ENCODE data around the gene USP16.

Gene USP16

GRCh38 chr21:29091033-29091432, 66.6 kb downstream of the USP16 start:
- DNase-seq, result no peak
- no peak overlapping the region for H3K27ac Mint-ChIP-seq
- H3K4me1 Mint-ChIP-seq, result peaks cover 29% of the 10 kb centered on the region
- no peak overlapping the region for H3K4me3 Mint-ChIP-seq
- H3K9me3 Mint-ChIP-seq, result no peaks in the 10 kb centered on the region
- peaks cover 8% of the 10 kb centered on the region for H3K27me3 Mint-ChIP-seq (ENCODE audit: low read depth, poor library complexity)
- H3K36me3 Mint-ChIP-seq (ENCODE audit: low read depth), result no peaks in the 10 kb centered on the region
- TF ChIP-seq, protein P1, sequence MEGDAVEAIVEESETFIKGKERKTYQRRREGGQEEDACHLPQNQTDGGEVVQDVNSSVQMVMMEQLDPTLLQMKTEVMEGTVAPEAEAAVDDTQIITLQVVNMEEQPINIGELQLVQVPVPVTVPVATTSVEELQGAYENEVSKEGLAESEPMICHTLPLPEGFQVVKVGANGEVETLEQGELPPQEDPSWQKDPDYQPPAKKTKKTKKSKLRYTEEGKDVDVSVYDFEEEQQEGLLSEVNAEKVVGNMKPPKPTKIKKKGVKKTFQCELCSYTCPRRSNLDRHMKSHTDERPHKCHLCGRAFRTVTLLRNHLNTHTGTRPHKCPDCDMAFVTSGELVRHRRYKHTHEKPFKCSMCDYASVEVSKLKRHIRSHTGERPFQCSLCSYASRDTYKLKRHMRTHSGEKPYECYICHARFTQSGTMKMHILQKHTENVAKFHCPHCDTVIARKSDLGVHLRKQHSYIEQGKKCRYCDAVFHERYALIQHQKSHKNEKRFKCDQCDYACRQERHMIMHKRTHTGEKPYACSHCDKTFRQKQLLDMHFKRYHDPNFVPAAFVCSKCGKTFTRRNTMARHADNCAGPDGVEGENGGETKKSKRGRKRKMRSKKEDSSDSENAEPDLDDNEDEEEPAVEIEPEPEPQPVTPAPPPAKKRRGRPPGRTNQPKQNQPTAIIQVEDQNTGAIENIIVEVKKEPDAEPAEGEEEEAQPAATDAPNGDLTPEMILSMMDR (IDR thresholded peaks at IDR 0.05), result no peak

DNA sequence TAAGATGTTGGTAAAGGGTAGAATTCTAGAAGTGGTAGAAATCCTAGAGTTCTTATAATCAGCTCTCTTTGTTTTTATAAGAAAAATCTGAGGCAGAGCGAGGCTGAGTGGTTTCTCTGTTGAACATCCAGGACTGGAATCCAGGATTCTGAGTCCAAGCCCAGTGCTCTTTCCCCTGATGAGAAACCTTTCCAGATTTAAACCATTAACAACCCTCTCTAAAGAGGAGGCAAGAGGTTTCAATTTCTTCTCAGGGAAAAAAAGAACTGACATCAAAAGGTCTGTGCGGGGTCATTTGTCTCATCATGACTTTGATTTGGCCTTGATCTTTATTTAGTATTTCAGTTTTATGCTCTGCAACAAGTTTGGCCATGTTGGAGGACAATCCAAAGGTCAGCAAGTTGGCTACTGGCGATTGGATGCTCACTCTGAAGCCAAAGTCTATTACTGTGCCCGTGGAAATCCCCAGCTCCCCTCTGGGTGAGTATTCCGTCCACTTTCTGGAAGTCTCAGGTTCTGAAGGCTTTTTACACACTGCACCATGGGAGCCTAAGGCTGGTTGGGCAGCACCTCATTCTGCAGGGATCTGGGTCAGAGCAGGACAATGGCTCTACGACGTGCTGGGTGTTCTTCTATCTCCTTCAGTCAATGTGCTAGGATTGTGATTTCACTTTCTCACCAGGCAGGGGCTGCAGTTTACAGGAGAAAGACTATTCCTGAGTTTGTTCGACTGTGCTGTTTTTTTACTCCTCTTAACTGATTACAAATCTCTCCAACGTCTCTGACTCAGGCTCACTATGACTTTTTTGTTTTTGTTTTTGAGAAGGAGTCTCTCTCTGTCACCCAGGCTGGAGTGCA, 67.9 kb downstream of the USP16 start:
- Mint-ChIP-seq H3K4me1 (peaks cover 29% of the 10 kb centered on the region), H3K27ac (no peak overlapping the region), H3K27me3 (ENCODE audit: low read depth, poor library complexity) (peaks cover 3% of the 10 kb centered on the region), H3K9me3 (no peaks in the 10 kb centered on the region), H3K4me3 (no peak overlapping the region), H3K36me3 (ENCODE audit: low read depth) (no peaks in the 10 kb centered on the region)
- DNase-seq, result no peak
- TF ChIP-seq, protein P1 (IDR thresholded peaks at IDR 0.05), result no peak

GRCh38 chr21:29096218-29097015, 71.9 kb downstream of the USP16 start:
- Mint-ChIP-seq H3K36me3 (ENCODE audit: low read depth) (no peaks in the 10 kb centered on the region), H3K4me3 (no peak overlapping the region), H3K27me3 (ENCODE audit: low read depth, poor library complexity) (peaks cover under 1% of the 10 kb centered on the region), H3K9me3 (peaks cover 3% of the 10 kb centered on the region), H3K27ac (no peak overlapping the region), H3K4me1 (peaks cover 28% of the 10 kb centered on the region)
- no peak for DNase-seq
- TF ChIP-seq, protein P1 (IDR thresholded peaks at IDR 0.05), result no peak

GRCh38 chr21:29098156-29098555, 73.7 kb downstream of the USP16 start:
- Mint-ChIP-seq H3K27me3 (ENCODE audit: low read depth, poor library complexity) (no peaks in the 10 kb centered on the region), H3K9me3 (peaks cover 3% of the 10 kb centered on the region), H3K4me3 (no peak overlapping the region), H3K36me3 (ENCODE audit: low read depth) (no peaks in the 10 kb centered on the region), H3K27ac (no peak overlapping the region), H3K4me1 (peaks cover 16% of the 10 kb centered on the region)
- TF ChIP-seq, protein P1 (IDR thresholded peaks at IDR 0.05), result no peak
- no peak for DNase-seq

DNA sequence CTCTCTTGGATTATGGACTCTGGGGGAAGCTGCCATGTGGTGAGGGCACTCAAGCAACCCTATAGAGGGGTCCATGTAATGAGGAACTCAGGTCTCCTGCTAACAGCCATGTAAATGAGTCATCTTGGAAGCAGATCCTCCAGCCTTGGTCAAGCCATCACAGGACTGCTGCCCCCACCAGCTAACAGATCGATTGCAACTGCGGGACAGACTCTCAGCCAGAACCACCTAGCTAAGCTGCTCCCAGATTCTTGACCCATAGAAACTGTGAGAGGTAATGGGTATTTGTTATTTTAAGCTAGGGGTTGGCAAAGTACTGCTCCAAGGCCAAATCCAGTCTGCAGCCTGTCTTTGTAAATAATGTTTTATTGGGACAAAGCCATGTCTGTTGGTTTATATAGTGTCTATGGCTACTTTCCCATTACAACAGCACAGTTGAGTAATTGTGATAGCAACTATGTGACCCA, 78.4 kb downstream of the USP16 start:
- DNase-seq, result no peak
- H3K27ac Mint-ChIP-seq, result no peak overlapping the region
- TF ChIP-seq, protein P1 (IDR thresholded peaks at IDR 0.05), result no peak
- peaks cover 3% of the 10 kb centered on the region for H3K9me3 Mint-ChIP-seq
- H3K4me3 Mint-ChIP-seq, result no peak overlapping the region
- no peaks in the 10 kb centered on the region for H3K36me3 Mint-ChIP-seq (ENCODE audit: low read depth)
- H3K27me3 Mint-ChIP-seq (ENCODE audit: low read depth, poor library complexity), result no peaks in the 10 kb centered on the region
- peaks cover 21% of the 10 kb centered on the region for H3K4me1 Mint-ChIP-seq
